ENCODE measurements around the gene DBR1.

Gene DBR1

DNA sequence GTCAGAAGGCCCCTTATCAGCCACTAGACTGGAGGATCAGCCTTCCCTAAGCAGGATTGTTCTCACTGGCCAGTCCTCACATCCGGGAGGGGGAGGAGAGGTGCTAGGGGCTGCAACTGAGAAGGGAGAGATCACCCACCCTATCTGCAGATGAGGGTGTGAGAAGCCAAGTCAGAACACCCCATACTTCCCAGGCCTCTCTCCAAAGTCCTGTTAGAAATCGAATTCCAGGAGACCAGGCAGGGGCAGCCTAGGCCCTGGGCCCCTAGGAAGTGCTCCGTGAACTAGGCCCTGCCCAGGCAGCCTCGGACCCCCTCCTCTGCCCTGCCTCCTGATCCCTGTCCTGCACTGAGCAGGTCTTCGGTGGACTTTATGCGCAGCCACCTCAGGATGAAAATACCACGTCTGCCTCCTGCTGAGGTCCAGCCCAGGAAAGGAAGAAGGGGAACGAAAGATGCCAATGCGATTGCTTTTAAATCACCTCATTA lies 60.2 kb downstream of the DBR1 start:
- H3K4me3 ChIP-seq (ENCODE audit: low read depth, low read length): peak overlapping the region; percentile 87
- peak; percentile 49 for DNase-seq (ENCODE audit: low read depth)
- TF ChIP-seq, protein P1, sequence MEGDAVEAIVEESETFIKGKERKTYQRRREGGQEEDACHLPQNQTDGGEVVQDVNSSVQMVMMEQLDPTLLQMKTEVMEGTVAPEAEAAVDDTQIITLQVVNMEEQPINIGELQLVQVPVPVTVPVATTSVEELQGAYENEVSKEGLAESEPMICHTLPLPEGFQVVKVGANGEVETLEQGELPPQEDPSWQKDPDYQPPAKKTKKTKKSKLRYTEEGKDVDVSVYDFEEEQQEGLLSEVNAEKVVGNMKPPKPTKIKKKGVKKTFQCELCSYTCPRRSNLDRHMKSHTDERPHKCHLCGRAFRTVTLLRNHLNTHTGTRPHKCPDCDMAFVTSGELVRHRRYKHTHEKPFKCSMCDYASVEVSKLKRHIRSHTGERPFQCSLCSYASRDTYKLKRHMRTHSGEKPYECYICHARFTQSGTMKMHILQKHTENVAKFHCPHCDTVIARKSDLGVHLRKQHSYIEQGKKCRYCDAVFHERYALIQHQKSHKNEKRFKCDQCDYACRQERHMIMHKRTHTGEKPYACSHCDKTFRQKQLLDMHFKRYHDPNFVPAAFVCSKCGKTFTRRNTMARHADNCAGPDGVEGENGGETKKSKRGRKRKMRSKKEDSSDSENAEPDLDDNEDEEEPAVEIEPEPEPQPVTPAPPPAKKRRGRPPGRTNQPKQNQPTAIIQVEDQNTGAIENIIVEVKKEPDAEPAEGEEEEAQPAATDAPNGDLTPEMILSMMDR (conservative IDR thresholded peaks at IDR 0.05; ENCODE audit: low read depth, low read length): no peak

DNA sequence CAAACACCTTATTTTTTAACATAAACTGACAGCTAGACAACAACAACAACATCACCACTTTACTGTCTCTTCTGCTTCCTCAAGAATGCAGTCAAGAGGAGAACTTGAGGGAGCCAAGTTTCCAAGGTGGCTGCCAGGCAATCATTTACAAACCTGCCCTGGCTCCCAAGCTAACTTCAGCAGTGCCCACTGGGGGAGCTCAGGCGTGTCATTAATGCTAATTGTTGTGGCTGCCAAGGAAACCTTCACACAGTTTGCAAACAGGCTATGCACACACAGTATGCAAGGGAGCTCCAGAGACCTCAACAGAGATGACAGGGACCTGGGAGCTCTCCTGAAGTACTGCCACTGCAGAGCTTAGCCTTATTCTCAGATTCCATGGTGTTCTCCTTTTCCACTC lies 61.4 kb downstream of the DBR1 start:
- peak; percentile 19 for DNase-seq (ENCODE audit: low read depth)
- no peak overlapping the region for H3K4me3 ChIP-seq (ENCODE audit: low read depth, low read length)
- TF ChIP-seq, protein P1 (conservative IDR thresholded peaks at IDR 0.05; ENCODE audit: low read depth, low read length): no peak

DNA sequence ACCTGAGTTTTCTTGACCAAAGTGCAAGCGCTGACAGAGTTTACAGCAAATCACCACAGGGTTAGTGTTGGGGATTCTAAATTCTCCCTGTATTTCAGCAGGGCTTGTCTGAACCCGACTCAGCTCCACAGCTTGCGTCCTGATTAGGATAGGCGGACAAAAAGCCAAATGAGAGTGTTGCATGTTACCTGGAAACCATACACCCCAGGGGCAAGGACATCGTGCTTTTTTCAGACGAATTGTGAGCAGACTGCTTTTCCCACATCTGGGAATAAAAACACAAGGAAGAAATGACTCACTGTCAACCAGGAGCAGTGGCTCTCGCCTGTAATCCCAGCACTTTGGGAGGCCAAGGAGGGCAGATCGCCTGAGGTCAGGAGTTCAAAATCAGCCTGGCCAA lies 62.4 kb downstream of the DBR1 start:
- DNase-seq (ENCODE audit: low read depth): no peak

More for the DNA sequence above, 62.4 kb downstream of the DBR1 start:
- TF ChIP-seq, protein P1 (conservative IDR thresholded peaks at IDR 0.05; ENCODE audit: low read depth, low read length): no peak
- no peak overlapping the region for H3K4me3 ChIP-seq (ENCODE audit: low read depth, low read length)

Measured in choroid plexus epithelial cell (primary cell).